ENCODE data around the gene TM6SF1. TPM values are rescaled to one million over a fixed set of nuclear protein-coding genes. Genes with fewer than 3 reads are reported as not detected.
A peak's percentile ranks its signal among the peaks of the same experiment; 100 is the strongest.

TM6SF1 gene
- total and polyA plus RNA-seq, 11 donors, result 2.6 to 9.4 (median 4.7) TPM

- ATAC-seq (peak in 1 of 4 donors; percentile 7), DNase-seq (peak in 1 of 5 donors; percentile 30)
- H3K27ac ChIP-seq, result peak overlapping the region; percentile 93 to 99 (median 98)
- no peak for TF ChIP-seq CTCF (IDR thresholded peaks at IDR 0.05)
- TF ChIP-seq POLR2A (IDR thresholded peaks at IDR 0.05), result no peak
- peak overlapping the region; percentile 70 to 98 (median 94) for H3K4me3 ChIP-seq
- 4 to 11% (median 6%) methylated on average over 31 to 42 of the region's 42 CpGs for WGBS, 4 donors
- intact Hi-C loops (cut with DNase I), result loop anchor here (1.0 to 10.0 kb wide), 8 partner anchors 41 to 141 kb away; partner anchors contain the start of genes C15orf40 (in 7 of the 10), HDGFL3 (in 5 of the 10) and TM6SF1 (in 2 of the 10)
- H3K9me3 ChIP-seq, result peaks cover 0 to 6% (median 0%) of the 10 kb centered on the region in 12 donors
- H3K4me1 ChIP-seq, result peaks cover 0 to 55% (median 42%) of the 10 kb centered on the region in 12 donors
- H3K36me3 ChIP-seq, result peaks cover 0 to 9% (median 0%) of the 10 kb centered on the region in 9 donors
- H3K27me3 ChIP-seq, result no peaks in the 10 kb centered on the region
Observed at GRCh38 chr15:83066034-83066733, 41.3 kb upstream of the TM6SF1 start.

GRCh38 chr15:83066734-83067637 lies 40.5 kb upstream of the TM6SF1 start, which contains the start of gene BTBD1:
TSS of gene BTBD1 (minus strand) at chr15:83067252. CDS start at chr15:83067151, 101 bp downstream.
- H3K27me3 ChIP-seq, result no peaks in the 10 kb centered on the region
- ATAC-seq (peak; percentile 97 to 99 (median 98)), DNase-seq (peak; percentile 93 to 98 (median 96))
- H3K4me3 ChIP-seq, result peak within 1 kb of the TSS; percentile 70 to 98 (median 94)
- H3K36me3 ChIP-seq, result peaks cover 0 to 4% (median 0%) of the 10 kb centered on the region in 9 donors
- H3K4me1 ChIP-seq, result peaks cover 0 to 47% (median 38%) of the 10 kb centered on the region in 12 donors
- intact Hi-C loops (cut with DNase I), result loop anchor here (1.0 to 10.0 kb wide), 9 partner anchors 40 to 140 kb away; partner anchors contain the start of genes C15orf40 (in 8 of the 10), HDGFL3 (in 5 of the 10) and TM6SF1 (in 2 of the 10)
- peaks cover 0 to 6% (median 0%) of the 10 kb centered on the region in 12 donors for H3K9me3 ChIP-seq
- peak; percentile 62 to 91 for TF ChIP-seq POLR2A (IDR thresholded peaks at IDR 0.05)
- peak in 6 of 12 donors; percentile 6 to 35 (median 20) for TF ChIP-seq CTCF (IDR thresholded peaks at IDR 0.05)
- 0 to 1% (median 0%) methylated on average over 23 to 90 of the region's 90 CpGs for WGBS, 4 donors
- H3K27ac ChIP-seq, result peak within 1 kb of the TSS; percentile 93 to 99 (median 98)

DNA sequence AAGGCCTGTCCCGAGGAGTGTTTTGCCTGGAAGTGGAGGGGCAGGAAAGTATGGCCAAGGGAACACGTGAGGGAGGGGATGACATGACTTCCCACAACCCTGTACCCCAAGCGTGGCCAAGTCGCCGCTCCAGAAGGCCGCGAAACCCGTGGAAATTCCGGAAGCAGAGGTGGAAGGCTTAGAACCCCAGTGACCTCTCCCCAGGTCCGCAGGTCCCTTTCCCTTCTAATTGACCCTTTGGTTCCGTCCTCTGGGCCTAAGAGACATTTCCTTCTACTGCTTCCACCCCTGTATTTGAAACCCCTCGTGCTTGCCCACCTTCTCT lies 39.8 kb upstream of the TM6SF1 start:
- peaks cover 0 to 7% (median 0%) of the 10 kb centered on the region in 12 donors for H3K9me3 ChIP-seq
- H3K27me3 ChIP-seq, result no peaks in the 10 kb centered on the region
- no peak for DNase-seq
- ATAC-seq, result peak in 1 of 4 donors; percentile 39
- TF ChIP-seq CTCF (IDR thresholded peaks at IDR 0.05), result no peak
- TF ChIP-seq POLR2A (IDR thresholded peaks at IDR 0.05), result no peak
- peak overlapping the region; percentile 93 to 99 (median 98) for H3K27ac ChIP-seq
- peaks cover 0 to 41% (median 33%) of the 10 kb centered on the region in 12 donors for H3K4me1 ChIP-seq
- peak overlapping the region in 11 of 12 donors; percentile 70 to 96 (median 94) for H3K4me3 ChIP-seq
- intact Hi-C loops (cut with DNase I), result loop anchor here (1.0 to 10.0 kb wide), 8 partner anchors 40 to 140 kb away; partner anchors contain the start of genes C15orf40 (in 8 of the 10), HDGFL3 (in 4 of the 10) and TM6SF1 (in 2 of the 10)
- H3K36me3 ChIP-seq, result no peaks in the 10 kb centered on the region
- 40 to 60% (median 50%) methylated on average over 10 to 12 of the region's 12 CpGs for WGBS, 4 donors

Measured in heart left ventricle (tissue), 16 donors.